GM19395 (cell line): Measurements from ENCODE around the gene STK32B.
"Not testable (repeated sequence)": the region's sequence is repeated elsewhere in the genome, so short reads cannot be mapped to it uniquely, and the experiment has no call there.

Experiments used
- ATAC-seq: cut with Tn5 transposase; IDR thresholded peaks from one replicate; pipeline ENCODE4 v1.9.1; 2021; ENCODE audit warnings: mild to moderate bottlenecking, moderate library complexity; ENCODE audit not compliant: unreplicated experiment

Gene STK32B

DNA sequence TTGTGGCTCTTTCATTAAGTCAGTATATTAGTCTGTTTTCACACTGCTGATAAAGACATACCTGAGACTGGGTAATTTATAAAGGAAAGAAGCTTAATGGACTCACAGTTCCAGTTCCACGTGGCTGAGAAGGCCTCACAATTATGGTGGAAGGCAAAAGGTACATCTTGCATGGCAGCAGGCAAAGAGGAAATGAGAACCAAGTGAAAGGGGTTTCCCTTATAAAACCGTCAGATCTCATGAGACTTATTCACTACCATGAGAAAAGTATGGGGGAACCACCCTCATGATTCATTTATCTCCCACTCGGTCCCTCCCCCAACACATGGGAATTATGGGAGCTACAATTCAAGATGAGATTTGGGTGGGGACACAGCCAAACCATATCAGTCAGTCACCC, 15.7 kb downstream of the STK32B start:
- not testable (repeated sequence) for ATAC-seq

- no peak for ATAC-seq
These were observed 16.6 kb downstream of the STK32B start for GRCh38 chr4:5067908-5068307.

- no peak for ATAC-seq
These were observed 18.6 kb downstream of the STK32B start for GRCh38 chr4:5069901-5070300.

DNA sequence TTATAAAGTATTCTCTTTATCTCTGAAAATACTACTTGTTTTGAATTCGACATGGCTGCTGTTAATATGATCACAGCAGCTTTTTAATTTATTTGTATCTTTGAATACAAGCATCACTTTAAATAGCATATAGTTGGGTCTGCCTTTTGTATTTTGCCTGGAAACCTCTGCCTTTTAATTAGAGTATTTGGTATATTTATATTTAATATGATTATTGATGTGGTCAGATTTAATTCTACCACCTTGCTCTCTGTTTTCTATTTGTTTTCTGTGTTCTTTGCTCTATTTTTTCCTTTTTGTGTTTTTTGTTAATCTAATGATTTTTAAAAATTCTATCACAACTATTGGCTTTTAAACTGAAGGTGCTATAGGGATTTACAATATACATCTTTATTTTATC, 21.7 kb downstream of the STK32B start:
- ATAC-seq, result no peak

DNA sequence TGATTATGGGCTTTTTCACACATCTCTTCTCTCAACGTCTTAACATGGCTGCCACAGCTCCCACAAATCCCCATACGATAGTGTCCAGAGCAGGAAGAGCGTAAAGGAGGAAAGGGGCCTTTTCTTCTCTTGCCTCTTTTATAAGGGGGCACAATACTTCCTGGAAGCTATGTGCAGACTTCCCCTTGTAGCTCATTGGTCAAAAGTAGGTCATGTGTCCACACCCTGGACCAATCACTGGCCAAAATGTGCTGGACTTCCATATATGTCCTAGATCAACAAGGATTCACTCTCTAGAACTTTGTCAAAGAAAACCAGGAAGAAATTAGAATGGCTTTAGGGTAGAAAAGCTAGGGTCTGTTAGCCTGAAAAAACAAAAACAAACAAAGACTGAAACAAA, 26.7 kb downstream of the STK32B start:
- ATAC-seq, result no peak

DNA sequence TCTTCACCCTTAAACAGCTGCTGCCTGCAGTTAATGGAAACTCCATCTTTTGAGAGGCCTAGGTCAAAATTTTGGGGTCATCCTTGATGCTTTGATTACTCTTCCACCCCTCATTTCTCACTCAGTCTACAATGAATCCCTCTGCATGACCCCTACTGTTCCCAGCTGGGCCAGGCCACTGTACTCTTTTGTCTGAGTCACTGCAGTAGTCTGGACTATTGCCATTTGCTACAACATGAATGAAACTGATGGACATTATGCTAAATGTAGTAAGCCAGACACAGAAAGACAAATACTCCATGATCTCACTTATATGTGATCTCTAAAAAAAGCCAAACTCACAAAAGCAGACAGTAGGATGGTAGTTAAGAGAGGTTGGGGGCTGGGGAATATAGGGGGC, 28.3 kb downstream of the STK32B start:
- ATAC-seq, result no peak

DNA sequence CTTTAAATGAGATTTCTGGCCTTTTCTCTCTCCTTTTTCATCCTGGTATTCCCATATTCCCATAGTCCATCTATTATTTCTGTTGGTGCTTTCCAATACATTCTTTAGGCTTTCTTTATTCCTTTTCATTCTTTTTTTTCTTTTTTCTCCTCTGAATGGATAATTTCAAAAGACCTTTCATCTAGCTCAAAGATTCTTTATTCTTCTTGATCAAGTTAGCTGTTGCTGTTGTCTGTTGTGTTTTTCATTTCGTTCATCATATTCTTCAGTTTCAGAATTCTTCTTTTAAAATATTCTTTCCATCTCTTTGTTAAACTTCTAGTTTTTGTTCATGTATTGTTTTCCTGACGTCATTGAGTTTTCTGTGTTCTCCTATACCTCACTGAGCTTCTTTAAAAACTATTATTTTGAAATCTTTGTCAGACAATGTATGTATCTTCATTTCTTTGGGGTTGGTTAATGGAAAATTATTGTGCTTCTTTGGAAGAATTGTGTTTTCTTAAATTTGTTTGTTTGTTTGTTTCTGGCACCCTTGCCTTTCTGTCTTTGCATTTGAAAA, 30.2 kb downstream of the STK32B start:
- no peak for ATAC-seq

GRCh38 chr4:5082376-5082775, 31.1 kb downstream of the STK32B start:
- ATAC-seq, result no peak

DNA sequence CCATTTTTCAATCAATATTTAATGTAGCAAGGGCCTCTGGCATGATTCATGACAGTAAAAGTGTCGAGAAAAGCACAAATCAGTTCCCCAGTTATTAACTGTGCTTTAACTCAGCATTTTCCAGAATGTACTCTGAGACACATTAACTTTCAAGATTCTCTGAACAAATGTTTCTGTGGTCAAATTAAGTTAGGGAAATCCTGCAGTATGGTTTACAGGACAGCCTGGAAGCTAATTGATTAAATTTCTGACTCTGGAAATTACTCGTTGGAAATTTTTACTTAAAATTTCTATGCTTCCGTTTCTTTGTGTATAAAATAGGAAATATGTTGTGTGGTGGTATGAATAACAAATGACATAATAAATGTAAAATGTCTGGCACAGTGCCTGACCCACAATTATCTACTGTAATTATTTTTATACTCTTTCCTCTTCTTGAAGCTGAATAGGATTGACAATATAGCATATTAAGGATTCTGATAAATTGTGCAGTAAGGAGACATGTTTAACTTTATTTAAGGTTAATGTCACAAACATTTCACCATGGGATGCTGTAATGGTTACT, 33.7 kb downstream of the STK32B start:
- no peak for ATAC-seq

GRCh38 chr4:5086535-5086934, 35.3 kb downstream of the STK32B start:
- ATAC-seq, result no peak

GRCh38 chr4:5096261-5096660, 45.0 kb downstream of the STK32B start:
- no peak for ATAC-seq

- no peak for ATAC-seq
These were observed 46.9 kb downstream of the STK32B start for GRCh38 chr4:5098176-5098575.

DNA sequence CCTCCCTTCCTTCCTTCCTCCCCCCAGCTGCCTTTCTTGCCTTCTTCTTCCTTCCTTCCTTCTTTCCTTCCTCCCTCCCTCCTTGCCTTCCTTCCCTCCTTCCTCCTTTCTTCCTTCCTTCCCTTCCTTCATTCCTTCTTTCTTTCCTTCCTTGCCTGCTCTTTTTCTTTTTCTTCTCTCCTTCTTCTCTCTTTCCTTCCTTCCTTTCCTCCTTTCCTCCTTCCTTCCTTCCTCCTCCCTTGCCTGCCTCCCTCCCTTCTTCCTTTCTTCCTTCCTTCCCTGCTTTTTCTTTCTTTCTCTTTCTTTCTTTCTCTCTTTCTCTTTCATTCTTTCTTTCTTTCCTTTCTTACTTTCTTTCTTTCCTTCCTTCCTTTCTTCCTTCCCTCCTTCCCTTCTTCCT, 49.1 kb downstream of the STK32B start:
- ATAC-seq, result no peak

DNA sequence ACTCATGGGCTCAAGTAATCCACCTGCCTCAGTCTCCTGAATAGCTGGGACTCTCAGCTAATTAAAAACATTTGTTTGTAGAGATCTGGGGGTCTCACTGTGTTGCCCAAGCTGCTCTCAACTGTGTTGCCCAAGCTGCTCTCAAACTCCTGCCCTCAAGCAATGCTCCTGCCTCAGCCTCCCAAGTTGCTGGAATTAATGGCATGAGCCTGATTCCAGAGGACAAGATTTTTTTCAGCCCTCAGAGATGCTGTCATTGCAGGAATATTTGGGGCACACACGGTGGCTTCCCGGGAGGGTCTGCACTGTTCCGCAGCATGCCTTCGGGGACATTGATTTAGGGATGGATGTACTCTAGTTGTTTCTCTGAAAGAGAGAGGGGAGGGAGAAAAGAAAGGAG, 49.7 kb downstream of the STK32B start:
- ATAC-seq, result no peak

DNA sequence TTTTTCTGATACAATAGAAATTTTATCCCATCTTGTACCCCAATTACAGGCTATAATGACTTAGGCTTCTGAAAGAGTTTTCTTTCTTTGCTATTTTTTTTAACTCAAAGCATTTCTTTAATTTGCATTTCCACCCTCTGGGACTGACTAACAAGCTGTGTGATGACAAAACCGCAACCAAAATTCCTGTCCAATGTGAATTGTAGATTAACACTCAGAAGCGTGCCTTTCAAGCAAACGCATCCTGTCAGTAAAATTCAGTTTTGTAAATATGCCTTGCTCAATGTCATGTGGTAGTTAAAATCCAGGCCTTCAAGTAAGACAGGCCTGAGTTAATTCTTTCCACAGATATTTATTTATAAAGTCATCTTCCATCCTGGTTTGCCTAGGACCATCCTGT, 50.3 kb downstream of the STK32B start:
- ATAC-seq, result no peak

DNA sequence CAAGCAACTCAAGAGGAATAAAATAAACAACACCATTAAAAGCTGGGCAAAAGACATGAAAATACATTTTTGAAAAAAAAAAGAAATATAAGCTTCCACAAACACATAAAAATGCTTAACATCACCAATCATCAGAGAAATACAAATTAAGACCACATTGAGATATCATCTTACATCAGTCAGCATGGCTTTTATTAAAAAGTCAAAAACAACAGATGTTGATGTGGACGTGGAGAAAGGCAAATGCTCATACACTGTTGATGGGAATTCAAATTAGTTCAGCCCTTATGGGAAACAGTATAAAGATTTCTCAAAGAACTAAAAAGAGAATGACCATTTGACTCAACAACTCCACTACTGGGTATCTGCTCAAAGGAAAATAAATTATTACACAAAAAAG, 59.6 kb downstream of the STK32B start:
- no peak for ATAC-seq

DNA sequence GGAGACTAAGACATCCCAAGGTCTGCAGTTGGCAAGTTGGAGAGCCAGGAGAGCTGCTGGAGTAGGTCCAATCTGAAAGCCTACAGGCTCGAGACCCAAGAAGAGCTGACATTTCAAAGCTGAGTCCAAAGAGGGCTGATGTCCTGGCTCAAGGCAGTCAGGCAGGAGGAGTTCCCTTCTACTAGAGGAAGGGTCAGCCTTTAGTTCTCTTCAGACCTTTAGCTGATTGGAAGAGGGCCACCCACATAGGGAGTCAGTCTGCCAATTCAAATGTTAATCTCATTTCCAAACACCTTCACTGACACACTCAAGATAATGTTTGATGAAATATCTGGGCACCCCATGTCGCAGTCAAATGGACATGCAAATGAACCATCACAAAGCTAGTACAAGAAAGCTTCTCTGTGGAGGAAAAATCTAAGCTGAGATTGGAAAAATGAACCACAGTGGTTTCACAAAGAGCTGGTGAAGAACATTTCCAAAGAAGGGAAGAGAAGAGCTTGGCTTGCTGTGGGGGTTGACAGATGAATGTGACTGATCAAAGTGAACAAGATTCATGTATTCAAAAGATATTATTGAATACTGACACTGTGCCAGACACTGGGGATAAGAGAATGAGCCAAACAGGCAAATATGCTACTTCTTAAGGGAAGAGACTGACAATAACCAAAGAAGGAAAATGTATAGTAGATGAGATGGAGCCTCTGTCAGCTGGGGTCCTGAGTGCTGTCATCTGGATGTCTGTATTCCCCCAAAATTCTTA, 61.2 kb downstream of the STK32B start:
- ATAC-seq, result no peak

DNA sequence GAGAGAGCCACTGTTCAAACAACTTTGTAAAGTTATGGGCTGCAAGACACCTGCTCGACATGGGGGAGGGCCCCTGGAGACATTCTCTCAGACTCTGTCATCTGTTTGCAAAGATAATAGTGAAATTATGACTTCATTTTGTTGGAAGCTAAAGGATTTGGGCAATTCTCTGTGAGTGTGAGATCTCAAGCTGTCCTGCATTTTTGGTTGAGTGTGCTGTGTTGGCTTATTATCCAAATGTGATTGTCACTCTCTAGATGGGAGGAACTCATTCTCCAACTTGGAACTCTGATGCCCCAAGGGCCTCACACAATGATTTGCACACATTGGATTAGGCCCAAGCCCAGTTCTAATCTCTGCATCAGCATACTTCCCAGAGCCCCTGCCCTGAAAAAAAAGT, 63.7 kb downstream of the STK32B start:
- no peak for ATAC-seq

DNA sequence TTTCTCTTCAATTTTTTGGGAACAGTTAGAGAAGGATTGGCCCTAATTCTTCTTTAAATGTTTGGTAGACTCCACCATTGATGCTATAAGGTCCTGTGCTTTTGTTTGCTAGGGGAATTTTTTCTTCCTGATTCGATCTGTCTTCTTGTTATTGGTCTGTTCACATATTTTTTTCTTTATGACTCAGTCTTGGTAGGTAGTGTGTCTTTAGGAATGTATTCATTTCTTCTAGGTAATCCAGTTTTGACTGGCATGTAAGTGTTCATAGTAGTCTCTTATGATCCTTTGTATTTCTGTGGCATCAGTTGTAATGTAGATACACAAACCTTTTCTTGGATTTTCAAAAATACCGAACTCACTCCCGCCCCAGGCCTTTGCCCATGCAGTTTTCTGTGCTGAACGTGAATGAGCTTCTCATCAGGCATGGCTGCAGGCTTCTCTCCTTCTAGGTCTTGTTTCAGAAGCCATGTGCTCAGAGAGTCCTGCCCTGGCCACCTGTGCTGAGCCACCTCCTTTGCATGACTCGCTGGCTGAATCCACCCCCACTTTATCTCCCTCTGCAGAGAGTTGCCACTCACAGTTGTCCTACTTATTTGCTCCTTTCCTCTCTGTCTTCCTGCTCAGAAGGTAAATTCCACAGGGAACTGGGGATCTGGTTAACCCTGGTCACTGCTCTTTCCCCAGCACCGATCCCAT, 67.0 kb downstream of the STK32B start:
- no peak for ATAC-seq

GRCh38 chr4:5118994-5119835, 67.9 kb downstream of the STK32B start:
- no peak for ATAC-seq

DNA sequence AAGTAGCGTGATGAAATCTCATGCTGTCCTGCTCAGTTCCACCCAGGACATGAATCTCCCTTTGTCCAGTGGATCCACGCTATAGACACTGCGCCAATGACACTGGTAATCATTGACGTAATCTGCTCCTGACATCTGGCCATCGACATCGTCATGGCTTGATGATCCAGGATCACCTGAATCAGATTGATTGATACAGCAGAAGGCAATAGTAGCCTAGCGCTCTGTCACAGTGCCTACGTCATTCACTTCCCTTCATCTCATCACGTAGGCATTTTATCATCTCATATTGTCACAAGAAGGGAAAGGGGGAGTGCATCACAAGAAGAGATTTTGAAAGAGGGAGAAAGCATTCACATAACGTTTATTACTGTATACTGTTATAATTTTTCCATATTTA, 68.8 kb downstream of the STK32B start:
- ATAC-seq, result no peak
